ENCODE data around the gene TMEM120A. TPM values are rescaled to one million over a fixed set of nuclear protein-coding genes. Genes with fewer than 3 reads are reported as not detected.

Gene TMEM120A
- total and polyA plus RNA-seq, 2 experiments from 2014 or later, result 50.7 to 91.1 TPM

GRCh38 chr7:75965617-75966016 lies 28.8 kb downstream of the TMEM120A start:
- H3K27ac ChIP-seq, result no peak overlapping the region
- no peaks in the 10 kb centered on the region for H3K9me3 ChIP-seq (ENCODE audit: low read depth)
- no peaks in the 10 kb centered on the region for H4K20me1 ChIP-seq (ENCODE audit: insufficient read depth, poor library complexity, severe bottlenecking)
- H3K27me3 ChIP-seq, result no peaks in the 10 kb centered on the region
- no peak for DNase-seq (ENCODE audit: low spot score)
- peaks cover 19% of the 10 kb centered on the region for H3K79me2 ChIP-seq
- 83% methylated on average over 13 of the region's 13 CpGs for WGBS (ENCODE audit: low lambda C conversion rate, missing lambda C conversion rate)
- peaks cover 10% of the 10 kb centered on the region for H3K4me1 ChIP-seq (ENCODE audit: insufficient read depth)
- no peak overlapping the region for H2AFZ ChIP-seq
- H3K4me3 ChIP-seq, result no peak overlapping the region
- no peaks in the 10 kb centered on the region for H3K9me2 ChIP-seq (replicated peaks; ENCODE audit: insufficient read depth)
- H3K36me3 ChIP-seq (replicated peaks; ENCODE audit: insufficient read depth, low read depth), result no peaks in the 10 kb centered on the region
- H3K4me2 ChIP-seq, result no peak overlapping the region
- TF ChIP-seq EZH2phosphoT487 (IDR thresholded peaks at IDR 0.05; ENCODE audit: low read depth, severe bottlenecking, unreplicated experiment), result no peak
- no peak for TF ChIP-seq CTCF (IDR thresholded peaks at IDR 0.05; ENCODE audit: poor library complexity)
- no peak for TF ChIP-seq EZH2 (IDR thresholded peaks at IDR 0.05; ENCODE audit: borderline replicate concordance)

GRCh38 chr7:75963381-75963995 lies 30.9 kb downstream of the TMEM120A start:
- Histone ChIP-seq H4K20me1 (ENCODE audit: insufficient read depth, poor library complexity, severe bottlenecking) (no peaks in the 10 kb centered on the region), H3K9me3 (ENCODE audit: low read depth) (no peaks in the 10 kb centered on the region), H3K4me3 (no peak overlapping the region), H2AFZ (no peak overlapping the region), H3K79me2 (peaks cover 25% of the 10 kb centered on the region), H3K36me3 (replicated peaks; ENCODE audit: insufficient read depth, low read depth) (no peaks in the 10 kb centered on the region), H3K4me1 (ENCODE audit: insufficient read depth) (peaks cover 14% of the 10 kb centered on the region), H3K27ac (peak overlapping the region; percentile 61), H3K9me2 (replicated peaks; ENCODE audit: insufficient read depth) (no peaks in the 10 kb centered on the region), H3K4me2 (no peak overlapping the region), H3K27me3 (no peaks in the 10 kb centered on the region)
- 85% methylated on average over 9 of the region's 9 CpGs for WGBS (ENCODE audit: low lambda C conversion rate, missing lambda C conversion rate)
- DNase-seq (ENCODE audit: low spot score), result peak; percentile 3
- TF ChIP-seq CTCF (IDR thresholded peaks at IDR 0.05; ENCODE audit: poor library complexity) (no peak), EZH2phosphoT487 (IDR thresholded peaks at IDR 0.05; ENCODE audit: low read depth, severe bottlenecking, unreplicated experiment) (no peak), EZH2 (IDR thresholded peaks at IDR 0.05; ENCODE audit: borderline replicate concordance) (no peak)

- peak; percentile 9 for DNase-seq (ENCODE audit: low spot score)
- no peaks in the 10 kb centered on the region for H3K9me3 ChIP-seq (ENCODE audit: low read depth)
- peaks cover 14% of the 10 kb centered on the region for H3K4me1 ChIP-seq (ENCODE audit: insufficient read depth)
- H3K79me2 ChIP-seq, result peaks cover 25% of the 10 kb centered on the region
- no peaks in the 10 kb centered on the region for H3K27me3 ChIP-seq
- no peak overlapping the region for H2AFZ ChIP-seq
- TF ChIP-seq EZH2 (IDR thresholded peaks at IDR 0.05; ENCODE audit: borderline replicate concordance) (no peak), CTCF (IDR thresholded peaks at IDR 0.05; ENCODE audit: poor library complexity) (no peak), EZH2phosphoT487 (IDR thresholded peaks at IDR 0.05; ENCODE audit: low read depth, severe bottlenecking, unreplicated experiment) (no peak)
- H3K36me3 ChIP-seq (replicated peaks; ENCODE audit: insufficient read depth, low read depth), result no peaks in the 10 kb centered on the region
- no peaks in the 10 kb centered on the region for H3K9me2 ChIP-seq (replicated peaks; ENCODE audit: insufficient read depth)
- H3K4me2 ChIP-seq, result no peak overlapping the region
- no peaks in the 10 kb centered on the region for H4K20me1 ChIP-seq (ENCODE audit: insufficient read depth, poor library complexity, severe bottlenecking)
- WGBS (ENCODE audit: low lambda C conversion rate, missing lambda C conversion rate), result 70% methylated on average over 18 of the region's 18 CpGs
- H3K4me3 ChIP-seq, result no peak overlapping the region
- peak overlapping the region; percentile 61 for H3K27ac ChIP-seq
Observed at GRCh38 chr7:75962607-75963380, 31.6 kb downstream of the TMEM120A start.

Measured in hepatocyte (in vitro differentiated cells).